GM19239 (cell line): ENCODE results near the gene CYBA.
"Not testable (repeated sequence)": the region's sequence is repeated elsewhere in the genome, so short reads cannot be mapped to it uniquely, and the experiment has no call there.

Experiments
- DNase-seq: peaks from one replicate; pipeline ENCODE4 v3.0.0; 2011; ENCODE audit warnings: low spot score; ENCODE audit not compliant: insufficient read length
- FAIRE-seq: peaks from 2 replicates; lab custom pipeline; 2011; peaks lifted over from hg19 to GRCh38; lab: Jason Lieb, UNC

The CYBA gene

GRCh38 chr16:88617268-88618031, 33.4 kb downstream of the CYBA start:
- DNase-seq = no peak
- FAIRE-seq = no peak

- no peak for FAIRE-seq
- DNase-seq = no peak
These were observed 34.1 kb downstream of the CYBA start for GRCh38 chr16:88616736-88617135.

GRCh38 chr16:88616320-88616719, 34.5 kb downstream of the CYBA start:
- no peak for DNase-seq
- no peak for FAIRE-seq

- no peak for DNase-seq
- no peak for FAIRE-seq
These were observed 35.9 kb downstream of the CYBA start for GRCh38 chr16:88614818-88615580.

GRCh38 chr16:88613911-88614817, 36.7 kb downstream of the CYBA start:
- no peak for DNase-seq
- FAIRE-seq = no peak

- DNase-seq (no peak), FAIRE-seq (no peak)
These were observed 37.6 kb downstream of the CYBA start for GRCh38 chr16:88613293-88613692.

- DNase-seq = no peak
- no peak for FAIRE-seq
These were observed 39.7 kb downstream of the CYBA start for GRCh38 chr16:88610909-88611812.

- no peak for DNase-seq
- FAIRE-seq = no peak
These were observed 40.8 kb downstream of the CYBA start for GRCh38 chr16:88610080-88610479.

- not testable (repeated sequence) for DNase-seq, FAIRE-seq
These were observed 41.4 kb downstream of the CYBA start for GRCh38 chr16:88609426-88609825.

GRCh38 chr16:88608076-88608475, 42.8 kb downstream of the CYBA start:
- DNase-seq (no peak), FAIRE-seq (no peak)

GRCh38 chr16:88606148-88606757, 44.6 kb downstream of the CYBA start:
- DNase-seq = no peak
- FAIRE-seq = no peak

- FAIRE-seq (no peak), DNase-seq (no peak)
These were observed 45.4 kb downstream of the CYBA start for GRCh38 chr16:88605186-88606147.

GRCh38 chr16:88602091-88602490, 48.8 kb downstream of the CYBA start:
- DNase-seq (no peak), FAIRE-seq (no peak)

- no peak for DNase-seq
- no peak for FAIRE-seq
These were observed 49.4 kb downstream of the CYBA start for GRCh38 chr16:88601313-88602036.

- FAIRE-seq (no peak), DNase-seq (no peak)
These were observed 50.3 kb downstream of the CYBA start for GRCh38 chr16:88600539-88600896.

GRCh38 chr16:88599825-88600538, 50.9 kb downstream of the CYBA start:
- FAIRE-seq (no peak), DNase-seq (no peak)
